Ascending aorta (tissue), 2 donors: ENCODE data around the gene SPTLC1. TPM values are rescaled to one million over a fixed set of nuclear protein-coding genes. Genes with fewer than 3 reads are reported as not detected.
A peak's percentile ranks its signal among the peaks of the same experiment; 100 is the strongest.

Experiments
- DNase-seq, 2 donors: peaks; one replicate each; pipeline ENCODE4 v3.0.0-alpha.2; 2019; ENCODE audit warnings: low spot score in 2 of 2
- H3K27ac ChIP-seq, 2 donors: fragments of 200-600 bp; sonication (generic); one replicate each; pipeline ENCODE4 v1.5.1; 2016 to 2017; ENCODE audit warnings: mild to moderate bottlenecking in 1 of 2
- H3K27me3 ChIP-seq: fragments of 200-600 bp; sonication (generic); one replicate; pipeline ENCODE4 v1.5.1; 2017
- H3K36me3 ChIP-seq, 2 donors: fragments of 200-600 bp; sonication (generic); one replicate each; pipeline ENCODE4 v1.5.1; 2016
- H3K4me1 ChIP-seq, 2 donors: fragments of 200-600 bp; sonication (generic); one replicate each; pipeline ENCODE4 v1.5.1; 2016 to 2017; ENCODE audit warnings: mild to moderate bottlenecking in 1 of 2
- H3K4me3 ChIP-seq, 2 donors: fragments of 200-600 bp; sonication (generic); one replicate each; pipeline ENCODE4 v1.5.1; 2016 to 2017; ENCODE audit warnings: mild to moderate bottlenecking in 1 of 2
- H3K9me3 ChIP-seq, 2 donors: fragments of 200-600 bp; sonication (generic); one replicate each; pipeline ENCODE4 v1.5.1; 2016
- CTCF ChIP-seq, 3 experiments: fragments of 200-600 bp in 2 of 3; fragments of 450-650 bp in 1 of 3; sonication (generic) in 2 of 3; IDR thresholded peaks; one replicate each; pipeline ENCODE4 v1.5.1; 2016 to 2019; ENCODE audit warnings: antibody characterized with exemption in 3 of 3, mild to moderate bottlenecking in 1 of 3, moderate library complexity in 1 of 3
- intact Hi-C: fragments of 100-400 bp; cut with DNase I; formaldehyde crosslinking; loops from one replicate; pipeline ENCODE4 v1.15.1; 2023
- total RNA-seq: library from RNA; depleted of rRNA; stranded (reverse); fragments of >200 nt; gene quantifications from one replicate; pipeline ENCODE4 v1.1.0, GENCODE V29; 2016

The SPTLC1 gene
- 48.0 TPM for total RNA-seq

GRCh38 chr9:92115071-92115858 lies at the start of gene SPTLC1:
SPTLC1 (minus strand) TSS chr9:92115413; CDS start chr9:92115370, 43 bp downstream.
- Histone ChIP-seq H3K27me3 (no peaks in the 10 kb centered on the region), H3K4me3 (peak within 1 kb of the TSS; percentile 83 to 88), H3K36me3 (peaks cover 0 to 19% of the 10 kb centered on the region in 2 donors), H3K27ac (peak within 1 kb of the TSS; percentile 82 to 88), H3K9me3 (no peaks in the 10 kb centered on the region), H3K4me1 (peaks cover 3 to 6% of the 10 kb centered on the region in 2 donors)
- DNase-seq = peak; percentile 79 to 96
- no peak for TF ChIP-seq CTCF (IDR thresholded peaks at IDR 0.05)
- intact Hi-C loops = loop anchor here (1.0 to 10.0 kb wide), 5 partner anchors 178 to 1340 kb away; partner anchors contain the start of genes BICD2, CARD19, FAM120A and FAM120AOS

DNA sequence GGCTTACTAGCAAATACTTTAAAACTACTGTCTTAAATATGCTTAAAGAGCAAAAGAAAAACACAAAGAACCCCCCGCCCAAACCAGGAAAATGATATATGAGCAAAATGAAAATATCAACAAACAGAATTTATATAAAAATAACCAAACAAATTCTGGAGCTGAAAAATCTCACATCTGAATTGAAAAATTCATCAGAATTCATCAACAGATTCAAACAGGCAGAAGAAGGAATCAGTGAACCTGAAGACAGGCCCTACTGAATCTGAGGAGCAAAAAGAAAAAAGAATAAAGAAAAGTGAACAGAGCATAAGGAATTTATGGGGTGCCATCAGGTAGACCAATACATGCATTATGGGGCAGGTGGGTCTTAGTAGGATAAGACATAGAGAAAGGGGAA lies 49.8 kb upstream of the SPTLC1 start:
- intact Hi-C loops = no loop called here
- H3K4me3 ChIP-seq = no peak overlapping the region
- peaks cover 0 to 8% of the 10 kb centered on the region in 2 donors for H3K9me3 ChIP-seq
- H3K36me3 ChIP-seq = no peaks in the 10 kb centered on the region
- H3K27ac ChIP-seq = no peak overlapping the region
- no peak for DNase-seq
- no peaks in the 10 kb centered on the region for H3K27me3 ChIP-seq
- TF ChIP-seq CTCF (IDR thresholded peaks at IDR 0.05) = no peak
- no peaks in the 10 kb centered on the region for H3K4me1 ChIP-seq

- TF ChIP-seq CTCF (IDR thresholded peaks at IDR 0.05) = no peak
- H3K4me1 ChIP-seq = no peaks in the 10 kb centered on the region
- no peak for DNase-seq
- H3K4me3 ChIP-seq = no peak overlapping the region
- intact Hi-C loops = no loop called here
- H3K36me3 ChIP-seq = no peaks in the 10 kb centered on the region
- no peaks in the 10 kb centered on the region for H3K27me3 ChIP-seq
- H3K27ac ChIP-seq = no peak overlapping the region
- H3K9me3 ChIP-seq = peaks cover 0 to 8% of the 10 kb centered on the region in 2 donors
These were observed 49.3 kb upstream of the SPTLC1 start for GRCh38 chr9:92164490-92164889.

- no peaks in the 10 kb centered on the region for H3K4me1 ChIP-seq
- intact Hi-C loops = no loop called here
- peaks cover 0 to 8% of the 10 kb centered on the region in 2 donors for H3K9me3 ChIP-seq
- no peak for DNase-seq
- no peak overlapping the region for H3K27ac ChIP-seq
- no peak for TF ChIP-seq CTCF (IDR thresholded peaks at IDR 0.05)
- no peaks in the 10 kb centered on the region for H3K27me3 ChIP-seq
- H3K36me3 ChIP-seq = no peaks in the 10 kb centered on the region
- H3K4me3 ChIP-seq = no peak overlapping the region
These were observed 48.1 kb upstream of the SPTLC1 start for GRCh38 chr9:92163276-92163675.

DNA sequence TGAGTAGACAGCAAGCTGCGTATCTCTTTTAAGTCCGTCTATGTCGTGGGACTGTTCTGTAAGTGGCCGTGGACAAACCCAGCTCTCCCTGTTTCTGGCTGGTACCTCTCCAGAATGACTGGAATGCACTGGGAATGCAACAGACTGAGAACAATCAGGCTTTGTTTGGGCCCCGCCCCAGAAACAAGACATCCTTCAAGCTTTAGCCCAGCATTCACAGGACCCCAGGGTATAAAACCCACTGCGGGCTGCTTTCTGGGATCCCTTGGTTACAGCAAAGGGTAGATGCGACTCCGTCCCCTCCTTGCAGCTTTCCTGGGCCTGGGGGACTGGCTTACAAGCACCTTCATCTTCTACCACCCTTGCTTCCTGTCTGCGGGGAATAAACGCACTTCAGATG lies 45.6 kb upstream of the SPTLC1 start:
- Histone ChIP-seq H3K27me3 (no peaks in the 10 kb centered on the region), H3K4me1 (no peaks in the 10 kb centered on the region), H3K36me3 (no peaks in the 10 kb centered on the region), H3K4me3 (no peak overlapping the region), H3K27ac (no peak overlapping the region), H3K9me3 (peaks cover 0 to 8% of the 10 kb centered on the region in 2 donors)
- no peak for TF ChIP-seq CTCF (IDR thresholded peaks at IDR 0.05)
- intact Hi-C loops = no loop called here
- DNase-seq = no peak
